DLD1 (cell line): ENCODE measurements around the gene RSPRY1.

Source experiments
- in situ Hi-C: cut with HindIII; loops from 2 replicates; pipeline ENCODE4 v1.10.0; 2017; ENCODE audit warnings: low sequenced_read_pairs

RSPRY1 gene

GRCh38 chr16:57213462-57213861 is 27.3 kb downstream of the RSPRY1 start:
- in situ Hi-C loops = no loop called here

GRCh38 chr16:57216968-57217367 is 30.8 kb downstream of the RSPRY1 start:
- in situ Hi-C loops = no loop called here

DNA sequence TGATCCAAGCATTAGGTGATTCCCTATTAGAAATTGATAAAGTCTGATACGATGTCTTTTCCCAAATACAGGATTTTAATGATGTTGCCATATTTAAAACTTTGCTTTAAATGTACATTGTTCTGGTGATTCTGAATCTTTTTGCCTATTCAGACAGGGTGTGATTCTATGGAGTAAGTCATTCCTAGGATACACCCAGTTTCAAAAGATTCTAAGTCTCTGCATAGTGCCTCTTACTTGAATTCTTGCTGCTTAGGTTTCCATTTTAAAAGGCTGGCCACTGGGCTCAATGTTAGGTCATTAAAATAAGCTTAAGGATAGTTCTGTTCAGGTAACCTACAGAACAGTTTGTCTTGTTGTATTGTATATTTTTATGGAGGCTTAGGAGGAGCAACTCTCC is 36.9 kb downstream of the RSPRY1 start:
- in situ Hi-C loops = no loop called here

GRCh38 chr16:57224651-57225335 is 38.7 kb downstream of the RSPRY1 start:
- in situ Hi-C loops = no loop called here

GRCh38 chr16:57225978-57226377 is 39.8 kb downstream of the RSPRY1 start:
- in situ Hi-C loops = no loop called here

GRCh38 chr16:57226701-57227621 is 40.8 kb downstream of the RSPRY1 start:
- in situ Hi-C loops = no loop called here

GRCh38 chr16:57229079-57229478 is 43.0 kb downstream of the RSPRY1 start:
- in situ Hi-C loops = no loop called here

DNA sequence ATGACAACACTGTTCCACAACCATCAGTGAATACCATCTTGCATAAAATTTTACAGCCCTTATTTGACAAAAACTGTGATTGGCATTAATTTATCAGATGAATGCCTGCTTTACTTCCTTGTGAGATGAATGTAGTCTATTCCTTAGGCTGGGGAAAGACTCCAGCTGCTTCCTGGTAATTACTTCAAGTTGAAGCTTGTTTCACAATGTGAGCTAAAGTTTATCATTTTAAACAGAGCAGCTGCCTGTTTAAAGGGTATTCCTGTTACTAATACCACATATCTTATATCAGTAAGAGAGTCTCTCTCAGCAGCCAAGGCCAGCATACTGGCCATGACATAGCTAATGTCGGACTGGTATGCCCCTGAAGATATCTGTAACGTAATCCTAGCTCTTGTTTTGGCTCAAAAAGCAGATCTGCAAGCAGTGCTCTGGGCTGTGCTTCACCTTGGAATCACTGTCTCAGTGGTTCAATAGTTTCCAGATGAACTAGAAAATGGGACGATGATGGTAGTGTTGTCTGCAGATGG is 45.8 kb downstream of the RSPRY1 start:
- in situ Hi-C loops = no loop called here

DNA sequence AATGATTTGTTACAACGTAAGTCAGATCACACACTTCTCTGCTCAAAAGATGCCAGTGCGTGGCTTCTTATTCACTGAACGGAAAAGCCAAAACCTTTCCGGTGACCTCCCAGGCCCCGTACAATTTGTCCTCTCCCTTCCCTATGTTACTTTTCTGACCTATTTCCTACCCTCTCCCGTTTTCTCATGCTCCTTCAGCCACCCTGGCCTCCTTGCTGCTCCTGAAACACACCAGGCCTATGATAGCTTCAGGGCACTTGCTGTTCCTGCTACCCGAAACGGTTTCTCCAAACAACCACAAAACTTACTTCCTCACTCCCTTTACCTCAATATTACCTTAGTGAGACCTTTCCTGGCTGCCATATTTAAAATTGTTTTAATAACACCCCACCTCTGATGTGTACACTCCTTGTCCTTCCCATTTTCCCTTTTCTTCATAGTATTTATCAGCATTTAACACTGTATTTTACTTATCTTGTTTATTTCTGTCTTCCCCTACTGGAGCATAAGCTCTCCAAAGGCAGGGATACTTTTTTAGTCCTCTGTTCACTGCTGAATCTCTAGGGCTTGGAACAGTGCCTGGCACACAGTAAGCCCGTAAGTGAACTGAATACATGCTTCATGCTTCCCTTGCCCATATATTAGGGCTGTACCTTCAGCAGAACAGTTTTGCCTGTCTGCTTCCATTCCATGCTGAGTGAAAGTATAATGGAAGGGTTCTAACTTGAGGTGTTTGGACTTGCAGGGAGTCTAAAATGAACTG is 48.0 kb downstream of the RSPRY1 start:
- in situ Hi-C loops = no loop called here

DNA sequence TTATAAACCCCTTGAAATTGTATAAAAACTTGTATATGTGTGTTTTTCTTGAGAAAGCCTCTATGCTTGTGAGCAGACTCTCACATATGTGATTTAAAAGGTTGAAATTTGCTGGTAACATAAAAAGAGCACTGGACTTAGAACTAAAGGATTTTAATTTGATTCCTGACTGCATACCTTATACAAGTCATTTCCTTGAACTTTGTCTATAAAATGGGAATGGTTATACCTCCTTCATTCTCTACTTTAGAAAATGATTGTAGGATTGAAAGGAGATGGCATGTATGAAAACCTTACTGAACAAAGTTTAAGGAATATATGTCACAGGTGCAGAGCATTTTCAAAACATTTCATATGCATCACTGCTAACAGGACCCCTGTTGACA is 48.6 kb downstream of the RSPRY1 start:
- in situ Hi-C loops = no loop called here

- in situ Hi-C loops = no loop called here
Observed at GRCh38 chr16:57235128-57236021, 49.2 kb downstream of the RSPRY1 start.

GRCh38 chr16:57236022-57236350 is 49.9 kb downstream of the RSPRY1 start:
- in situ Hi-C loops = no loop called here

DNA sequence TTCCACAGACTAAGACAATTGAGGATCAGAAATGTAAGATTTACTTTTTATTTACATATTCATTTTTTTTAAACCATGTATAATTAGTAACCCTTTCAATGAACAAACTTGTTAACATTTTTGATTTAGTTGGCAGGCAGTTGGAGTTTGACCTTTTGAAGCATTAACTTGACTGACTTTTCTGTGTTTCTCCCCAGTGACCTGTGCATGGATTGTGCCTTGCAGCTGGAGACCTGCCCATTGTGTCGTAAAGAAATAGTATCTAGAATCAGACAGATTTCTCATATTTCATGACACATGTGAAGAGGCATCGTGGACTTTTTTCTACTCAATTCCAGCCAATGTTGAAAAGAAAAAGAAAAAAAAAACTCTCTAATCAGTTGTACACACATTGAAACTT is 52.6 kb downstream of the RSPRY1 start:
- in situ Hi-C loops = no loop called here

- in situ Hi-C loops = no loop called here
Observed at GRCh38 chr16:57239107-57239506, 53.0 kb downstream of the RSPRY1 start.

GRCh38 chr16:57240851-57241250 is 54.7 kb downstream of the RSPRY1 start:
- in situ Hi-C loops = no loop called here

- in situ Hi-C loops = no loop called here
Observed at GRCh38 chr16:57242650-57243049, 56.5 kb downstream of the RSPRY1 start.

DNA sequence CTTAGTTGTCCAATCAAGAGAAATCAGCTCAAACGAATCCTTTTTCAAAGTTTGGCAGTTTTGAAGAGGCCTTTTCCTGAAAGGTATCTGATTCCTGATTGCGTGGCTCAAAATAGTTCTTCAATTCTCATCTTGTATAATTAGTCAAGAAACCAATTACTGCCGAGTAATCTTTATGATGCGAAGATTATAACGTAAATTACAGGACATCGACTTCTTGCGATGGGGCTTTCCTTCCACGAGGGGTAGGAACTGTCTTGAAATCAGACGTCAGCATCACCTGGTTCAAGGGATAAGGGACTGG is 58.3 kb downstream of the RSPRY1 start:
- in situ Hi-C loops = no loop called here

DNA sequence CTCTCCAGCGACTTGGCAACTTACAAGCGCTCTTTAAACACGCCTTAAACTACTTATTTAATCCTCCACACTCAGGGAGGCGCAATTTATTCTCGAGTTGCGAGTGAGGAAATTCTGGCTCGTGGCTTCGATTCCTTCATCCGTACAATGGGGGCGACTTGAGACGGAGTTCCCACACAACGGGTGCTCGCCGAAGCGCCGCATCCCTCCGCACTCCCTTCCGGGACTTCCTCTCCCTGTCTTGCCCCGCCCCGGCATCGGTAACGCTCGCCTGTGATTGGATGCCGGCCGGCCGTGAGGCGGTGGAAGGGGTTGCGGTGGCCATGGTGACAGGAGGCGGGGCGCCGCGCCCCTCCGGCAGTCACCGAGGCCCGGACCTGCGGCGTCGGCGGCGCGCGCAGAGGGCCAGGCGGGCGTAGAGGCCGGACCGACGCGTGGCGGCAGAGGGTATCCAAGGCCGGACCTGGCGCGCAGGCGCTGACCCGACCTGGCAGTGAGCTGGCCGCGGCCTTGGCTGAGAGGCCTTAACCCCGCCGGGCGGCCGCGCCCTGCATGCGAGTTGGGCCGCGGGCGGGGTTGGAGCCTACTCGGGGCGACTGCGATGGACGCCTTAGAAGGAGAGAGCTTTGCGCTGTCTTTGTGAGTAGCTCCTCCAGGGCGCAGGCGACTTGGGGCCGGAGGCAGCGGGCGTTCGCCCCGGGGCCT is 58.8 kb downstream of the RSPRY1 start, which contains the start of gene ARL2BP:
Gene ARL2BP (plus strand): TSS at position 493 of the 705 bp plus-strand sequence. CDS start 109 bp downstream, at position 602.
- in situ Hi-C loops = no loop called here

- in situ Hi-C loops = no loop called here
Observed at GRCh38 chr16:57245472-57246113, 59.5 kb downstream of the RSPRY1 start.
